Heart left ventricle (tissue), 16 donors: ENCODE results near the gene NECAB2. TPM values are rescaled to one million over a fixed set of nuclear protein-coding genes. Genes with fewer than 3 reads are reported as not detected.

Source experiments
- ATAC-seq, 4 donors: fragments of 200-7000 bp; cut with Tn5 transposase; one replicate each; pipeline ENCODE4 v1.9.1; 2020 to 2022; ENCODE audit warnings: moderate library complexity in 4 of 4, mild to moderate bottlenecking in 3 of 4, moderate number of reproducible peaks in 1 of 4
- DNase-seq, 5 donors: peaks; one replicate each; pipeline ENCODE4 v3.0.0-alpha.2; 2020
- H3K27ac ChIP-seq, 12 donors: fragments of 200-600 bp; sonication (generic) in 4 of 12; one replicate each; pipeline versions ENCODE4 v1.5.0 to v1.8.0; 2016 to 2022; ENCODE audit warnings: mild to moderate bottlenecking in 2 of 12
- H3K27me3 ChIP-seq, 9 donors: fragments of 200-600 bp; sonication (generic) in 2 of 9; one replicate each; pipeline versions ENCODE4 v1.5.1 to v1.8.0; 2016 to 2022; ENCODE audit warnings: mild to moderate bottlenecking in 3 of 9
- H3K36me3 ChIP-seq, 9 donors: fragments of 200-600 bp; sonication (generic) in 2 of 9; one replicate each; pipeline versions ENCODE4 v1.5.0 to v1.8.0; 2018 to 2022; ENCODE audit warnings: mild to moderate bottlenecking in 2 of 9
- H3K4me1 ChIP-seq, 12 donors: fragments of 200-600 bp; sonication (generic) in 4 of 12; one replicate each; pipeline versions ENCODE4 v1.5.0 to v1.8.0; 2016 to 2022; ENCODE audit warnings: mild to moderate bottlenecking in 3 of 12
- H3K4me3 ChIP-seq, 12 donors: fragments of 200-600 bp; sonication (generic) in 4 of 12; one replicate each; pipeline versions ENCODE4 v1.5.0 to v1.8.0; 2017 to 2022; ENCODE audit warnings: mild to moderate bottlenecking in 9 of 12, moderate library complexity in 4 of 12
- H3K9me3 ChIP-seq, 12 donors: fragments of 200-600 bp; sonication (generic) in 4 of 12; one replicate each; pipeline versions ENCODE4 v1.5.0 to v1.8.0; 2016 to 2022; ENCODE audit warnings: mild to moderate bottlenecking in 1 of 12
- POLR2A ChIP-seq, 2 donors: fragments of 450-650 bp; IDR thresholded peaks; one replicate each; pipeline ENCODE4 v1.6.1; 2017; ENCODE audit warnings: antibody characterized with exemption in 2 of 2, mild to moderate bottlenecking in 2 of 2, moderate library complexity in 2 of 2
- whole genome bisulfite sequencing, 4 donors: extraction: QIAGEN DNeasy Blood & Tissue Kit in 2 of 4; methylation state at CpG; one replicate each; pipeline versions ENCODE4 v1.1.5 to v1.1.7; 2013 to 2018; 5-methylcytosine and 5-hydroxymethylcytosine counted together
- intact Hi-C, 10 donors: fragments of 100-400 bp; cut with DNase I; formaldehyde crosslinking; loops; one replicate each; pipeline versions ENCODE4 v1.11.1 to v1.14.2; 2022
- polyA plus RNA-seq, 2 donors: library from polyadenylated mRNA; stranded (reverse); fragments of 200-250 nt; gene quantifications; one replicate each; pipeline ENCODE4 v1.2.3, GENCODE V29; 2013
- total RNA-seq, 9 donors: library from RNA; depleted of rRNA in 2 of 9; stranded (reverse); fragments of >200 nt in 2 of 9; fragmentation: NEBNext Ultra II Directional in 3 of 9; extraction: Animal tissue kit (Norgen Biotek cat#: 25700) in 3 of 9; gene quantifications; one replicate each; pipeline versions ENCODE4 v1.1.0 to v1.2.4, GENCODE V29; 2016 to 2023
- TF ChIP-seq, protein P1 (sequence below), 12 donors: fragments of 200-600 bp; sonication (generic) in 4 of 12; IDR thresholded peaks; one replicate each; pipeline versions ENCODE4 v1.5.0 to v1.8.0; 2018 to 2022; ENCODE audit warnings: antibody characterized with exemption in 12 of 12, mild to moderate bottlenecking in 5 of 12
- donor health status: ischemic (EF 13 %, LVEDD 7.1; RV severe dilation, severe dysfunction).
- donor health status: healthy with polysubstance abuse.
- donor health status: DM: no; HTN: yes; CAD: no.
- donor health status: DM: no; HTN: no; CAD: no.
- donor health status: ischemic (EF 25% LVEDD 6.9; RV normal size, moderate dysfunction).
- donor health status: ischemic (EF 25% LVEDD 5.7; RV mildly dilated, moderate dysfunction).
- donor health status: healthy.
- donor health status: DM: yes; HTN: yes; CAD: no.
- donor health status: ischemic (EF 35%, LVEDD 5.7; RV mildly dilated, moderate dysfunction).
- donor health status: nonischemic (EF 11% LVEDD 7.7; RV severe dilation, severe dysfunction).
- donor health status: DM: yes; HTN: yes; CAD: no.
- donor health status: PGD.
- donor health status: ischemic (EF 29% LVEDD 5.4; RV normal size, mild dysfunction).
- donor health status: nonischemic (EF 23%, LVEDD 6.1; RV moderate dilation, normal function).

Gene NECAB2
- total and polyA plus RNA-seq, 11 donors = 0.24 to 2.1 (median 0.88) TPM; not detected in 2

GRCh38 chr16:83998091-83998490, 30.0 kb downstream of the NECAB2 start:
- H3K36me3 ChIP-seq = no peaks in the 10 kb centered on the region
- no peak overlapping the region for H3K27ac ChIP-seq
- H3K9me3 ChIP-seq = no peaks in the 10 kb centered on the region
- ATAC-seq (no peak), DNase-seq (no peak)
- 84 to 89% (median 88%) methylated on average over 12 to 13 of the region's 13 CpGs for WGBS, 4 donors
- no peak overlapping the region for H3K4me3 ChIP-seq
- TF ChIP-seq POLR2A (IDR thresholded peaks at IDR 0.05) = no peak
- TF ChIP-seq, protein P1, sequence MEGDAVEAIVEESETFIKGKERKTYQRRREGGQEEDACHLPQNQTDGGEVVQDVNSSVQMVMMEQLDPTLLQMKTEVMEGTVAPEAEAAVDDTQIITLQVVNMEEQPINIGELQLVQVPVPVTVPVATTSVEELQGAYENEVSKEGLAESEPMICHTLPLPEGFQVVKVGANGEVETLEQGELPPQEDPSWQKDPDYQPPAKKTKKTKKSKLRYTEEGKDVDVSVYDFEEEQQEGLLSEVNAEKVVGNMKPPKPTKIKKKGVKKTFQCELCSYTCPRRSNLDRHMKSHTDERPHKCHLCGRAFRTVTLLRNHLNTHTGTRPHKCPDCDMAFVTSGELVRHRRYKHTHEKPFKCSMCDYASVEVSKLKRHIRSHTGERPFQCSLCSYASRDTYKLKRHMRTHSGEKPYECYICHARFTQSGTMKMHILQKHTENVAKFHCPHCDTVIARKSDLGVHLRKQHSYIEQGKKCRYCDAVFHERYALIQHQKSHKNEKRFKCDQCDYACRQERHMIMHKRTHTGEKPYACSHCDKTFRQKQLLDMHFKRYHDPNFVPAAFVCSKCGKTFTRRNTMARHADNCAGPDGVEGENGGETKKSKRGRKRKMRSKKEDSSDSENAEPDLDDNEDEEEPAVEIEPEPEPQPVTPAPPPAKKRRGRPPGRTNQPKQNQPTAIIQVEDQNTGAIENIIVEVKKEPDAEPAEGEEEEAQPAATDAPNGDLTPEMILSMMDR (IDR thresholded peaks at IDR 0.05) = no peak
- intact Hi-C loops = no loop called here
- peaks cover 0 to 19% (median 0%) of the 10 kb centered on the region in 9 donors for H3K27me3 ChIP-seq
- peaks cover 0 to 13% (median under 1%) of the 10 kb centered on the region in 12 donors for H3K4me1 ChIP-seq

- Histone ChIP-seq H3K9me3 (no peaks in the 10 kb centered on the region), H3K27ac (no peak overlapping the region), H3K4me3 (no peak overlapping the region), H3K27me3 (peaks cover 0 to 19% (median 0%) of the 10 kb centered on the region in 9 donors), H3K4me1 (peaks cover 0 to 1% (median 0%) of the 10 kb centered on the region in 12 donors), H3K36me3 (no peaks in the 10 kb centered on the region)
- TF ChIP-seq, protein P1 (IDR thresholded peaks at IDR 0.05) = no peak
- TF ChIP-seq POLR2A (IDR thresholded peaks at IDR 0.05) = no peak
- intact Hi-C loops = no loop called here
- 60 to 84% (median 76%) methylated on average over 11 to 13 of the region's 13 CpGs for WGBS, 4 donors
- no peak for DNase-seq
- no peak for ATAC-seq
Observed at GRCh38 chr16:84000989-84001642, 33.1 kb downstream of the NECAB2 start.

- 87 to 93% (median 92%) methylated on average over 6 to 7 of the region's 7 CpGs for WGBS, 4 donors
- TF ChIP-seq POLR2A (IDR thresholded peaks at IDR 0.05) = no peak
- TF ChIP-seq, protein P1 (IDR thresholded peaks at IDR 0.05) = no peak
Observed at GRCh38 chr16:84001726-84002125, 33.7 kb downstream of the NECAB2 start.

DNA sequence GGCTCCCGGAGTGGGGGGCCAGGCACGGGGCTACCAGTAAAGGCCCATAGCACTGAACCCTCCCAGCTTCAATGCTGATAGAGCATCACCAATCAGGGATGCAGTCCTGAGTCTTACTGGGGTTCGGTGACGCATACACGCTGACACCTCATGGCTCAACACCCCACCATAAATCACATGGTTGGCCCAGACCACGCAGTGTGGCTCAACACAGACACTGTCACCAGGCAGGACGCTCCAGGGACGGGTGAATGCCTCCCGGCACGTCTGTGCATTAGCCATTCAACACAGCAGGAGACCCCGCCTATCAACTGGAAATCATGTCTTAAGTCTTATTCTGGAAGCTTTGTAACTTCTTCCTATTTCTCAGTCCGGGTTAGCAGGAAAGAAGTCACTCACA, 35.0 kb downstream of the NECAB2 start:
- peaks cover 0 to 7% (median 0%) of the 10 kb centered on the region in 9 donors for H3K27me3 ChIP-seq
- H3K36me3 ChIP-seq = no peaks in the 10 kb centered on the region
- no peak overlapping the region for H3K4me3 ChIP-seq
- ATAC-seq = no peak
- no peaks in the 10 kb centered on the region for H3K4me1 ChIP-seq
- WGBS, 4 donors = 75 to 87% (median 80%) methylated on average over 12 of the region's 12 CpGs
- no peaks in the 10 kb centered on the region for H3K9me3 ChIP-seq
- TF ChIP-seq POLR2A (IDR thresholded peaks at IDR 0.05) = no peak
- TF ChIP-seq, protein P1 (IDR thresholded peaks at IDR 0.05) = no peak
- peak in 1 of 5 donors; percentile 51 for DNase-seq
- intact Hi-C loops = no loop called here
- no peak overlapping the region for H3K27ac ChIP-seq

More at GRCh38 chr16:84001726-84002125, 33.7 kb downstream of the NECAB2 start:
- Histone ChIP-seq H3K27me3 (peaks cover 0 to 13% (median 0%) of the 10 kb centered on the region in 9 donors), H3K4me3 (no peak overlapping the region), H3K9me3 (no peaks in the 10 kb centered on the region), H3K4me1 (no peaks in the 10 kb centered on the region), H3K27ac (no peak overlapping the region), H3K36me3 (no peaks in the 10 kb centered on the region)
- intact Hi-C loops = no loop called here
- no peak for ATAC-seq
- DNase-seq = peak in 1 of 5 donors; percentile 19
